ENCODE results near the gene NELL2.

DNA sequence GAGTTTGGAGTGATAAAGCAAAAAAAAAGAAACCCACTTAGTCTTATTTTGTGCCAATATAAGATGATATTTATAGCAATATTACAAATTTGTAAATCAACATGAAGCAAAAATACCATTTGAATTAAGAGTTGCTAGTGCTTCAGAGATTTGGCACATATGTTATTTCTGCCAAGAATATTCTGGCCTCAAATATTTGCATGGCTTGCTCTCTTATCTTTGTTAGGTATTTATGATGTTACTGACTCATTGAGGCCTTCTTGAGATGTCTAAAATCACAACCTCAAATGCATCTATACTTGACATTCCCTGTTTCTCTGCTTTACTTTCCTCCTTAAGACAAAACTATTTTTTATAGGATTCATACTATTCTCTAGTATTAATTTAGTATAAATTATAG lies 301.5 kb downstream of the NELL2 start:
- TF ChIP-seq, protein P1, sequence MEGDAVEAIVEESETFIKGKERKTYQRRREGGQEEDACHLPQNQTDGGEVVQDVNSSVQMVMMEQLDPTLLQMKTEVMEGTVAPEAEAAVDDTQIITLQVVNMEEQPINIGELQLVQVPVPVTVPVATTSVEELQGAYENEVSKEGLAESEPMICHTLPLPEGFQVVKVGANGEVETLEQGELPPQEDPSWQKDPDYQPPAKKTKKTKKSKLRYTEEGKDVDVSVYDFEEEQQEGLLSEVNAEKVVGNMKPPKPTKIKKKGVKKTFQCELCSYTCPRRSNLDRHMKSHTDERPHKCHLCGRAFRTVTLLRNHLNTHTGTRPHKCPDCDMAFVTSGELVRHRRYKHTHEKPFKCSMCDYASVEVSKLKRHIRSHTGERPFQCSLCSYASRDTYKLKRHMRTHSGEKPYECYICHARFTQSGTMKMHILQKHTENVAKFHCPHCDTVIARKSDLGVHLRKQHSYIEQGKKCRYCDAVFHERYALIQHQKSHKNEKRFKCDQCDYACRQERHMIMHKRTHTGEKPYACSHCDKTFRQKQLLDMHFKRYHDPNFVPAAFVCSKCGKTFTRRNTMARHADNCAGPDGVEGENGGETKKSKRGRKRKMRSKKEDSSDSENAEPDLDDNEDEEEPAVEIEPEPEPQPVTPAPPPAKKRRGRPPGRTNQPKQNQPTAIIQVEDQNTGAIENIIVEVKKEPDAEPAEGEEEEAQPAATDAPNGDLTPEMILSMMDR (conservative IDR thresholded peaks at IDR 0.05; ENCODE audit: low read length): no peak
- TF ChIP-seq EZH2phosphoT487 (IDR thresholded peaks at IDR 0.05; ENCODE audit: borderline replicate concordance, low read depth, low read length): no peak

Measured in OCI-LY7 (cell line).